NB4 (cell line): Measurements from ENCODE around the gene RILP.

Source experiments
- CTCF ChIP-seq: IDR thresholded peaks from one replicate; pipeline ENCODE4 v1.5.1; 2012; ENCODE audit warnings: low read depth, low read length
- MAX ChIP-seq: IDR thresholded peaks from 2 replicates; pipeline ENCODE4 v1.6.1; 2011; ENCODE audit warnings: low read depth, low read length
- POLR2A ChIP-seq: IDR thresholded peaks from 2 replicates; pipeline ENCODE4 v1.6.1; 2011; ENCODE audit warnings: mild to moderate bottlenecking; ENCODE audit not compliant: insufficient read length; ENCODE audit errors: extremely low read depth

GRCh38 chr17:1639549-1640180 lies 10.0 kb downstream of the RILP start:
- TF ChIP-seq CTCF (no peak), POLR2A (no peak), MAX (no peak)
